BE2C (cell line): ENCODE measurements around the gene AP4E1.

Experiments used
- DNase-seq: peaks from one replicate; pipeline ENCODE4 v3.0.0-alpha.2; 2020
- H3K27me3 ChIP-seq: fragments of 250-450 bp; sonication (Bioruptor Pico); 2 replicates; pipeline ENCODE4 v1.5.1; 2020; ENCODE audit warnings: mild to moderate bottlenecking
- H3K36me3 ChIP-seq: fragments of 250-450 bp; sonication (Bioruptor Pico); 2 replicates; pipeline ENCODE4 v1.5.1; 2020; ENCODE audit warnings: mild to moderate bottlenecking
- H3K4me1 ChIP-seq: fragments of 250-450 bp; sonication (Bioruptor Pico); 2 replicates; pipeline ENCODE4 v1.5.1; 2020
- H3K4me3 ChIP-seq: 2 replicates; pipeline ENCODE4 v1.5.1; 2011; ENCODE audit warnings: low read depth, low read length
- H3K9me3 ChIP-seq: fragments of 250-450 bp; sonication (Bioruptor Pico); 2 replicates; pipeline ENCODE4 v1.5.1; 2020
- TF ChIP-seq, protein P1 (sequence below): IDR thresholded peaks from 2 replicates; pipeline ENCODE4 v1.5.1; 2012; ENCODE audit warnings: mild to moderate bottlenecking, low read depth, low read length

The AP4E1 gene

DNA sequence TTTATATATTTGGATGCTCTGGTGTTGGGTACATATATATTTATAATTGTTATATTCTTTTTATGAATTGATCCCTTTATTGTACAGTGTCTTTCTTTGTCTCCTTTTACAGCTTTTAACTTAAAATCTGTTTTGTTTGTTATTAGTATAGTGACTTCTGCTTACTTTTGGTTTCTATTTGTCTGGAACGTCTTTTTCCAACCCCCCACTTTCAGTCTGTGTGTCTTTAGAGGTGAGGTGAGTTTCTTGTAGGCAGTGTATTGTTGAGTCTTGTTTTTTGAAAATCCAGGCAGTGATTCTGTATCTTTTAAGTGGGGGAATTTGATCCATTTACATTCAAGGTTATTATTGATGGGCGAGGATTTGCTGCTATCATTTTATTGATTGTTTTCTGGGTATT lies 62.0 kb downstream of the AP4E1 start:
- H3K27me3 ChIP-seq: no peaks in the 10 kb centered on the region
- H3K4me1 ChIP-seq: no peaks in the 10 kb centered on the region
- H3K4me3 ChIP-seq: no peak overlapping the region
- H3K36me3 ChIP-seq: peaks cover 13% of the 10 kb centered on the region
- no peaks in the 10 kb centered on the region for H3K9me3 ChIP-seq
- TF ChIP-seq, protein P1, sequence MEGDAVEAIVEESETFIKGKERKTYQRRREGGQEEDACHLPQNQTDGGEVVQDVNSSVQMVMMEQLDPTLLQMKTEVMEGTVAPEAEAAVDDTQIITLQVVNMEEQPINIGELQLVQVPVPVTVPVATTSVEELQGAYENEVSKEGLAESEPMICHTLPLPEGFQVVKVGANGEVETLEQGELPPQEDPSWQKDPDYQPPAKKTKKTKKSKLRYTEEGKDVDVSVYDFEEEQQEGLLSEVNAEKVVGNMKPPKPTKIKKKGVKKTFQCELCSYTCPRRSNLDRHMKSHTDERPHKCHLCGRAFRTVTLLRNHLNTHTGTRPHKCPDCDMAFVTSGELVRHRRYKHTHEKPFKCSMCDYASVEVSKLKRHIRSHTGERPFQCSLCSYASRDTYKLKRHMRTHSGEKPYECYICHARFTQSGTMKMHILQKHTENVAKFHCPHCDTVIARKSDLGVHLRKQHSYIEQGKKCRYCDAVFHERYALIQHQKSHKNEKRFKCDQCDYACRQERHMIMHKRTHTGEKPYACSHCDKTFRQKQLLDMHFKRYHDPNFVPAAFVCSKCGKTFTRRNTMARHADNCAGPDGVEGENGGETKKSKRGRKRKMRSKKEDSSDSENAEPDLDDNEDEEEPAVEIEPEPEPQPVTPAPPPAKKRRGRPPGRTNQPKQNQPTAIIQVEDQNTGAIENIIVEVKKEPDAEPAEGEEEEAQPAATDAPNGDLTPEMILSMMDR: no peak
- no peak for DNase-seq

- Histone ChIP-seq H3K27me3 (no peaks in the 10 kb centered on the region), H3K36me3 (peaks cover 13% of the 10 kb centered on the region), H3K9me3 (no peaks in the 10 kb centered on the region), H3K4me1 (no peaks in the 10 kb centered on the region), H3K4me3 (no peak overlapping the region)
- DNase-seq: no peak
- TF ChIP-seq, protein P1: no peak
These were observed 62.6 kb downstream of the AP4E1 start for GRCh38 chr15:50971115-50971514.

GRCh38 chr15:50971542-50971941 lies 63.1 kb downstream of the AP4E1 start:
- Histone ChIP-seq H3K4me1 (no peaks in the 10 kb centered on the region), H3K27me3 (no peaks in the 10 kb centered on the region), H3K36me3 (peaks cover 13% of the 10 kb centered on the region), H3K9me3 (no peaks in the 10 kb centered on the region), H3K4me3 (no peak overlapping the region)
- no peak for DNase-seq
- TF ChIP-seq, protein P1: no peak

DNA sequence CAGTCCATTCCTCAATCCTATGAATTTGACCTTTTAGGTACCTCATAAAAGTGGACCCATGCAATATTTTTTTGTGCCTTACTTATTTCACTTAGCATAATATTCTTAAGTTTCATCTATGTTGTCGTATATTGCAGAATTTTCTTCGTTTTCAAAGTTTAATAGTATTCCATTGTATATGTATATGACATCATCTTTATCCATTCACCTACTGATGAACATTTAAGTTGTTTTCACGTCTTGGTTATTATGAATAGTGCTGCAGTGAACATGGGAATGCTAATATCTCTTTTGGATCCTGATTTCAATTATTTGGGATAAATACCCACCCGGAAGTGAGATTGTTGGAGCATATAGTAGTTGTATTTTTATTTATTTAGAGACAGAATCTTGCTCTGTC lies 65.1 kb downstream of the AP4E1 start:
- H3K9me3 ChIP-seq: no peaks in the 10 kb centered on the region
- H3K36me3 ChIP-seq: peaks cover 13% of the 10 kb centered on the region
- H3K4me3 ChIP-seq: no peak overlapping the region
- no peaks in the 10 kb centered on the region for H3K27me3 ChIP-seq
- H3K4me1 ChIP-seq: no peaks in the 10 kb centered on the region
- TF ChIP-seq, protein P1: no peak
- DNase-seq: no peak

- Histone ChIP-seq H3K4me3 (no peak overlapping the region), H3K9me3 (no peaks in the 10 kb centered on the region), H3K27me3 (no peaks in the 10 kb centered on the region), H3K36me3 (peaks cover 3% of the 10 kb centered on the region; the same call in 1 of the 2 replicates), H3K4me1 (no peaks in the 10 kb centered on the region)
- DNase-seq: no peak
- TF ChIP-seq, protein P1: no peak
These were observed 68.7 kb downstream of the AP4E1 start for GRCh38 chr15:50977162-50977561.

DNA sequence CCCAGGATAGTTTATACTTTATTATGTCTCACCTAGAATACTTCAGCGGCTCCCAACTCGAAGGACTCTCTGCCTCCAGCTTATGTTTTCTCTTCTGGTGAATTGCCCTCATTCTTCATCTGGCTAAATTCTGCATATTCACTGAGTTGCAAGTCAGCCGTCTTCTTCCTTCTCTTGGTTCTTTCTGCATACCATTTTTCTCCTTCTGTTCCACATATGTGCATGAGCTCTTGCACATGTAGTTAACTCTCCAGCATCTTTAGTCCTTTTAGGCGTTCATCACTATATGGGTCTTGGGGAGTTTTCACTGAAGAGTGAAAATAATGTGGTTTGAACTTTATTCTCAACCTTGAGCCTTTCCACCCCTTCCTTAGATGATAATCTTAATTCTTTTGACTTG lies 70.1 kb downstream of the AP4E1 start:
- Histone ChIP-seq H3K36me3 (peaks cover under 1% of the 10 kb centered on the region; the same call in 1 of the 2 replicates), H3K4me1 (no peaks in the 10 kb centered on the region), H3K4me3 (no peak overlapping the region), H3K9me3 (no peaks in the 10 kb centered on the region), H3K27me3 (no peaks in the 10 kb centered on the region)
- TF ChIP-seq, protein P1: no peak
- no peak for DNase-seq
